ENCODE data around the gene RNF223. TPM values are rescaled to one million over a fixed set of nuclear protein-coding genes. Genes with fewer than 3 reads are reported as not detected.
"Not testable (repeated sequence)": the region's sequence is repeated elsewhere in the genome, so short reads cannot be mapped to it uniquely, and the experiment has no call there.

RNF223 gene
- total and polyA plus RNA-seq, 2 experiments from 2014 or later = 0.43 to 0.88 TPM

DNA sequence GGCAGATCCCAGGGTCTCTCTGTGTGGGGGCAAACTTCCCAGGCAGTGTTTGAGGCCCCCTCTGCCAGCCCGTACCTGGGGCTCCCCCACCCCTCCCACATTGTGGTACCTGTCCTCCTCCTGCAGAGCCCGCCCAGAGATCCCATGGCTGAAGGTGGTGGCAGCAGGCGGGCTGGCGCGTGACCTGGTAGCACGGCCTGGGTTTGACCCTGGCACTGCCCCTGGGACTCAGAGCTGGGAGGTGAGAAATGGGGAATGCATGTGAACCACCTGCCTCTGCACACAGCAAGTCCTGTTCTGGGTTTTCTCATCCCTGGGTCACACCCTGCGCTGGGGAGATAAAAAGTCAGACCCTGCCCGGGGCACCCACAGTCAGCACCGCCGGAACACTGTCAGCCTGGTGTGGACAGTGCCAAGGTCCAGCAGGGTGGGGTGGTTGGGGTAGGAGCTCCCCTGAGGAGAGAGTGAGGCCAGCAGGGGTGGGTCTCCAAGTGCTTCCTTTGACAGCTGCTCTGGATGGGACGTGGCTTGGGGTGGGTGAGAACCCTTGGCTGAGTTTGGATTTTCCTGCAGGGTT lies 42.4 kb downstream of the RNF223 start:
- no peak for DNase-seq (ENCODE audit: low spot score)
- peak overlapping the region; percentile 58 for H3K27ac ChIP-seq
- peak overlapping the region; percentile 37 for H3K4me2 ChIP-seq
- no peaks in the 10 kb centered on the region for H3K9me2 ChIP-seq (replicated peaks; ENCODE audit: insufficient read depth)
- H3K36me3 ChIP-seq (replicated peaks; ENCODE audit: insufficient read depth, low read depth) = no peaks in the 10 kb centered on the region
- peaks cover 24% of the 10 kb centered on the region for H3K4me1 ChIP-seq (ENCODE audit: insufficient read depth)
- H3K79me2 ChIP-seq = peaks cover 3% of the 10 kb centered on the region
- no peak overlapping the region for H2AFZ ChIP-seq
- peaks cover 8% of the 10 kb centered on the region for H3K27me3 ChIP-seq
- WGBS (ENCODE audit: low lambda C conversion rate, missing lambda C conversion rate) = 87% methylated on average over 11 of the region's 11 CpGs
- H3K4me3 ChIP-seq = no peak overlapping the region
- H4K20me1 ChIP-seq (ENCODE audit: insufficient read depth, poor library complexity, severe bottlenecking) = peaks cover 39% of the 10 kb centered on the region
- H3K9me3 ChIP-seq (ENCODE audit: low read depth) = no peaks in the 10 kb centered on the region
- TF ChIP-seq EZH2phosphoT487 (IDR thresholded peaks at IDR 0.05; ENCODE audit: low read depth, severe bottlenecking, unreplicated experiment) (no peak), EZH2 (IDR thresholded peaks at IDR 0.05; ENCODE audit: borderline replicate concordance) (no peak)

GRCh38 chr1:1030867-1031658 lies 43.0 kb downstream of the RNF223 start:
- H3K4me2 ChIP-seq = peak overlapping the region; percentile 37
- H3K79me2 ChIP-seq; H3K36me3 ChIP-seq (replicated peaks; ENCODE audit: insufficient read depth, low read depth); H2AFZ ChIP-seq; H3K9me3 ChIP-seq (ENCODE audit: low read depth); DNase-seq (ENCODE audit: low spot score); H3K4me3 ChIP-seq; H3K9me2 ChIP-seq (replicated peaks; ENCODE audit: insufficient read depth); H3K27me3 ChIP-seq: not testable (repeated sequence)
- 76% methylated on average over 5 of the region's 7 CpGs for WGBS (ENCODE audit: low lambda C conversion rate, missing lambda C conversion rate)
- H3K4me1 ChIP-seq (ENCODE audit: insufficient read depth) = peaks cover 24% of the 10 kb centered on the region
- H3K27ac ChIP-seq = peak overlapping the region; percentile 43
- peaks cover 33% of the 10 kb centered on the region for H4K20me1 ChIP-seq (ENCODE audit: insufficient read depth, poor library complexity, severe bottlenecking)

- Histone ChIP-seq H3K27me3 (no peaks in the 10 kb centered on the region), H3K27ac (no peak overlapping the region), H3K9me3 (ENCODE audit: low read depth) (no peaks in the 10 kb centered on the region), H3K4me1 (ENCODE audit: insufficient read depth) (peaks cover 33% of the 10 kb centered on the region), H3K4me2 (no peak overlapping the region), H2AFZ (no peak overlapping the region), H3K4me3 (no peak overlapping the region), H4K20me1 (ENCODE audit: insufficient read depth, poor library complexity, severe bottlenecking) (peaks cover 11% of the 10 kb centered on the region), H3K9me2 (replicated peaks; ENCODE audit: insufficient read depth) (no peaks in the 10 kb centered on the region), H3K36me3 (replicated peaks; ENCODE audit: insufficient read depth, low read depth) (no peaks in the 10 kb centered on the region), H3K79me2 (peaks cover 17% of the 10 kb centered on the region)
- DNase-seq (ENCODE audit: low spot score) = no peak
- 92% methylated on average over 16 of the region's 17 CpGs for WGBS (ENCODE audit: low lambda C conversion rate, missing lambda C conversion rate)
- TF ChIP-seq, protein P1, sequence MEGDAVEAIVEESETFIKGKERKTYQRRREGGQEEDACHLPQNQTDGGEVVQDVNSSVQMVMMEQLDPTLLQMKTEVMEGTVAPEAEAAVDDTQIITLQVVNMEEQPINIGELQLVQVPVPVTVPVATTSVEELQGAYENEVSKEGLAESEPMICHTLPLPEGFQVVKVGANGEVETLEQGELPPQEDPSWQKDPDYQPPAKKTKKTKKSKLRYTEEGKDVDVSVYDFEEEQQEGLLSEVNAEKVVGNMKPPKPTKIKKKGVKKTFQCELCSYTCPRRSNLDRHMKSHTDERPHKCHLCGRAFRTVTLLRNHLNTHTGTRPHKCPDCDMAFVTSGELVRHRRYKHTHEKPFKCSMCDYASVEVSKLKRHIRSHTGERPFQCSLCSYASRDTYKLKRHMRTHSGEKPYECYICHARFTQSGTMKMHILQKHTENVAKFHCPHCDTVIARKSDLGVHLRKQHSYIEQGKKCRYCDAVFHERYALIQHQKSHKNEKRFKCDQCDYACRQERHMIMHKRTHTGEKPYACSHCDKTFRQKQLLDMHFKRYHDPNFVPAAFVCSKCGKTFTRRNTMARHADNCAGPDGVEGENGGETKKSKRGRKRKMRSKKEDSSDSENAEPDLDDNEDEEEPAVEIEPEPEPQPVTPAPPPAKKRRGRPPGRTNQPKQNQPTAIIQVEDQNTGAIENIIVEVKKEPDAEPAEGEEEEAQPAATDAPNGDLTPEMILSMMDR (IDR thresholded peaks at IDR 0.05; ENCODE audit: poor library complexity) = no peak
- TF ChIP-seq EZH2 (IDR thresholded peaks at IDR 0.05; ENCODE audit: borderline replicate concordance) (no peak), EZH2phosphoT487 (IDR thresholded peaks at IDR 0.05; ENCODE audit: low read depth, severe bottlenecking, unreplicated experiment) (no peak)
Measured at GRCh38 chr1:1027791-1028190, 46.3 kb downstream of the RNF223 start.

DNA sequence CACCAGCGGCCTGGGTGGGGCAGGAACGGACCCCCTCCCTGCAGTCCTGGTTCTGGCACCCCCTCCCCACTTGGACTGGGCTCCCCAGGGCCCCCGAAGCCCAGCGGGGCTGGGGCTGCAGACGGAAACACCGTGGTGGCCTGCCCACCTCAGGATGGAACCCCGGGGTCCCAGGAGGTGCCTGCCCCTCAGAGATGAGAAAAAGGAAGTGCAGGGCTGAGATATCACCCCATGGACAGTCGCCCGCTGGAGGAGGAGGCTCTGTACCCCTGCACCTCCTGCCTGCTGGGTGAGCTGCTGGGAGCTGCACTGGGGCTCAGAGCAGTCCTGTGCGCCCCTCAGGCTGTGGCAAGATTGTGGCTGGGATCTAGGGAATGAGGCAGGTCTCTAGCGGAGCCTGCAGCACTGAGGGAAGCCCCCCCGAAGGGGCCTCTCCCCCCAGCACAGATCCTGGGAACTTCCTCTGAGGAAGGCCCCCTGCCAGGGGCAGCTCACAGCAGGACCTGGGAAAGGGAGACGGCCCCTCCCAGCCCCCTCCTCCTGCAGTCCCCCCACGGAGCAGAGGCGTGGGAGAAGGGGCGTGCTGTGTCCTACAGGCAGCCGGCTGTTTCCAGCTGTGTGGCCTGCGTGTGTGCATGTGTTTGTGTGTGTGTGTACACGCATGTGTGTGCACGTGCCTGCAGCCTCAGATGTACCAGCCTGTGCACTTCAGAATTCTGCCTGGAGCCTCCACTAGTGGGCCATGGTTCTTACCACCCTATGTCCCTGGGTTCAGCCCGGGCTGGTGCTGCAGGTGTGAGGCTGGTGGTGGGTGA lies 47.3 kb downstream of the RNF223 start:
- Histone ChIP-seq H3K4me2 (no peak overlapping the region), H4K20me1 (ENCODE audit: insufficient read depth, poor library complexity, severe bottlenecking) (peaks cover 3% of the 10 kb centered on the region), H3K4me1 (ENCODE audit: insufficient read depth) (peaks cover 29% of the 10 kb centered on the region), H3K4me3 (no peak overlapping the region), H2AFZ (no peak overlapping the region), H3K9me3 (ENCODE audit: low read depth) (no peaks in the 10 kb centered on the region), H3K27me3 (no peaks in the 10 kb centered on the region), H3K9me2 (replicated peaks; ENCODE audit: insufficient read depth) (no peaks in the 10 kb centered on the region), H3K36me3 (replicated peaks; ENCODE audit: insufficient read depth, low read depth) (no peaks in the 10 kb centered on the region), H3K27ac (no peak overlapping the region), H3K79me2 (peaks cover 25% of the 10 kb centered on the region)
- WGBS (ENCODE audit: low lambda C conversion rate, missing lambda C conversion rate) = 77% methylated on average over 21 of the region's 21 CpGs
- no peak for DNase-seq (ENCODE audit: low spot score)
- TF ChIP-seq EZH2phosphoT487 (IDR thresholded peaks at IDR 0.05; ENCODE audit: low read depth, severe bottlenecking, unreplicated experiment) = no peak
- TF ChIP-seq, protein P1 (IDR thresholded peaks at IDR 0.05; ENCODE audit: poor library complexity) = no peak
